HepG2 (cell line): ENCODE results near the gene TOX2. TPM values are rescaled to one million over a fixed set of nuclear protein-coding genes. Genes with fewer than 3 reads are reported as not detected.
A peak's percentile ranks its signal among the peaks of the same experiment; 100 is the strongest.

Experiments used
- ATAC-seq: fragments of 200-7000 bp; cut with Tn5 transposase; 3 replicates; pipeline ENCODE4 v1.9.1; 2020; ENCODE audit warnings: mild to moderate bottlenecking, moderate library complexity
- BruUV-seq: library from RNA; stranded (reverse); fragments of 400-500 nt; replicated peaks from 2 replicates; lab custom pipeline; 2021; lab: Mats Ljungman, UMichigan
- CTCF ChIA-PET: fragments of 300-600 bp; formaldehyde crosslinking; extraction: SDS; loops from one replicate; lab custom pipeline; 2021; ENCODE audit warnings: low total read pairs, inconsistent platforms, low intra/inter-chr PET ratio; lab: Yijun Ruan, JAX
- POLR2A ChIA-PET: fragments of 350-600 bp; sonication (Branson Sonifier 250); formaldehyde crosslinking; loops from one replicate; lab custom pipeline; 2020; ENCODE audit warnings: antibody characterized with exemption, inconsistent platforms; lab: Yijun Ruan, JAX
- DNase-seq: peaks from one replicate; pipeline ENCODE4 v3.0.0-alpha.2; 2015; ENCODE audit warnings: low spot score
- FAIRE-seq: peaks from 3 replicates; lab custom pipeline; 2011; peaks lifted over from hg19 to GRCh38; lab: Jason Lieb, UNC
- H2AFZ ChIP-seq: one replicate; pipeline ENCODE4 v1.6.1; 2011; ENCODE audit warnings: low read length, inconsistent platforms
- H3K27ac ChIP-seq: fragments of 300-600 bp; 3 replicates; pipeline ENCODE4 v1.8.0; 2011; ENCODE audit warnings: mixed run types, mild to moderate bottlenecking, mixed read lengths, low read length, inconsistent platforms; ENCODE audit not compliant: insufficient read depth; ENCODE audit errors: extremely low read length
- H3K27me3 ChIP-seq, 2 experiments: fragments of 200-600 bp in 1 of 2; 2 replicates in 1 of 2; 3 replicates in 1 of 2; pipeline versions ENCODE4 v1.6.0 to v1.8.0; 2011; ENCODE audit warnings: low read length in 2 of 2, mild to moderate bottlenecking in 2 of 2, moderate library complexity in 2 of 2, inconsistent platforms in 1 of 2; ENCODE audit not compliant: insufficient read depth in 2 of 2, control insufficient read depth in 1 of 2
- H3K36me3 ChIP-seq, 2 experiments: fragments of 200-600 bp in 1 of 2; replicated peaks in 1 of 2; 2 replicates in 1 of 2; 3 replicates in 1 of 2; pipeline versions ENCODE4 v1.5.1 to v1.8.0; 2011; ENCODE audit warnings: low read length in 2 of 2, inconsistent platforms in 1 of 2; ENCODE audit not compliant: insufficient read depth in 2 of 2, control insufficient read depth in 1 of 2
- H3K4me1 ChIP-seq: 2 replicates; pipeline ENCODE4 v1.5.1; 2012; ENCODE audit warnings: low read length, inconsistent platforms; ENCODE audit not compliant: insufficient read depth
- H3K4me2 ChIP-seq: 2 replicates; pipeline ENCODE4 v1.6.0; 2011; ENCODE audit warnings: low read depth, low read length, inconsistent platforms
- H3K4me3 ChIP-seq, 3 experiments: fragments of 200-600 bp in 1 of 3; sonication (generic), shearing (Covaris generic) in 1 of 3; replicated peaks in 1 of 3; 2 replicates each; pipeline ENCODE4 v1.5.1; 2011 to 2016; ENCODE audit warnings: low read length in 3 of 3, inconsistent platforms in 2 of 3, low read depth in 2 of 3, mild to moderate bottlenecking in 2 of 3, control low read depth in 1 of 3, mixed read lengths in 1 of 3; ENCODE audit not compliant: insufficient read depth in 1 of 3
- H3K79me2 ChIP-seq: one replicate; pipeline ENCODE4 v1.6.1; 2011; ENCODE audit warnings: low read length, inconsistent platforms; ENCODE audit not compliant: insufficient read depth
- H3K9ac ChIP-seq: 2 replicates; pipeline ENCODE4 v1.6.0; 2011; ENCODE audit warnings: mild to moderate bottlenecking, low read depth, low read length, inconsistent platforms; ENCODE audit not compliant: insufficient read depth
- H3K9me3 ChIP-seq: 2 replicates; pipeline ENCODE4 v1.5.1; 2012; ENCODE audit warnings: mild to moderate bottlenecking, low read length
- H4K20me1 ChIP-seq: 2 replicates; pipeline ENCODE4 v1.6.0; 2011; ENCODE audit warnings: inconsistent platforms, mild to moderate bottlenecking, low read length, moderate library complexity; ENCODE audit not compliant: insufficient read depth
- NRL ChIP-seq: sonication (generic); formaldehyde crosslinking; IDR thresholded peaks from 2 replicates; pipeline ENCODE4 v1.5.0; 2020; ENCODE audit warnings: missing genetic modification reagents, mild to moderate bottlenecking, moderate library complexity, borderline replicate concordance
- SRY ChIP-seq: sonication (generic); formaldehyde crosslinking; IDR thresholded peaks from 2 replicates; pipeline ENCODE4 v1.8.0; 2022; ENCODE audit warnings: mild to moderate bottlenecking, missing genetic modification reagents
- THAP11 ChIP-seq: IDR thresholded peaks from 2 replicates; pipeline ENCODE4 v1.6.1; 2016; ENCODE audit warnings: missing biosample characterization, missing genetic modification reagents
- ZBTB21 ChIP-seq: sonication (generic); formaldehyde crosslinking; IDR thresholded peaks from 2 replicates; pipeline ENCODE4 v1.4.0; 2020; ENCODE audit warnings: missing genetic modification reagents
- ZNF143 ChIP-seq: sonication (generic); formaldehyde crosslinking; IDR thresholded peaks from 2 replicates; pipeline ENCODE4 v1.4.0; 2020; ENCODE audit warnings: missing genetic modification reagents
- WGBS: methylation state at CpG from one replicate; pipeline ENCODE4 v1.1.6; 2017; ENCODE audit warnings: low lambda C conversion rate; 5-methylcytosine and 5-hydroxymethylcytosine counted together
- in situ Hi-C: cut with HindIII; loops from 2 replicates; pipeline ENCODE4 v1.10.0; 2017; ENCODE audit warnings: low pct_unique_long_range_greater_than_20kb; ENCODE audit not compliant: extremely low pct_ligation_motif_present
- intact Hi-C: fragments of 100-400 bp; cut with micrococcal nuclease; formaldehyde crosslinking; loops from one replicate; pipeline ENCODE4 v1.10.0; 2022; ENCODE audit not compliant: unreplicated experiment
- polyA plus RNA-seq, 8 experiments: library from polyadenylated mRNA; depleted of rRNA in 3 of 8; stranded (reverse) in 7 of 8; unstranded in 1 of 8; fragments of >200 nt; fragmentation: Illumina TruSeq in 4 of 8; extraction: Trizol in 4 of 8; gene quantifications; 2 replicates each; pipeline versions ENCODE4 v1.2.1 to v1.2.3, GENCODE V29; 2011 to 2016; ENCODE audit warnings: low read depth in 4 of 8, missing spikeins in 1 of 8, mixed read lengths in 1 of 8; ENCODE audit not compliant: insufficient read depth in 1 of 8
- total RNA-seq, 5 experiments: library from RNA; depleted of rRNA; stranded (reverse); fragments of >200 nt; fragmentation: Illumina TruSeq; extraction: Trizol; gene quantifications; 2 replicates each; pipeline ENCODE4 v1.2.3, GENCODE V29; 2016; ENCODE audit warnings: low read depth in 1 of 5
- TF ChIP-seq, protein P1 (sequence below): sonication (generic); formaldehyde crosslinking; IDR thresholded peaks from 2 replicates; pipeline ENCODE4 v1.4.0; 2020; ENCODE audit warnings: mild to moderate bottlenecking, missing genetic modification reagents
- TF ChIP-seq, protein P2 (sequence below), 2 experiments: sonication (generic) in 1 of 2; formaldehyde crosslinking in 1 of 2; IDR thresholded peaks; 2 replicates each; pipeline versions ENCODE4 v1.5.1 to v1.6.1; 2011 to 2020; ENCODE audit warnings: borderline replicate concordance in 1 of 2, low read depth in 1 of 2, low read length in 1 of 2, mild to moderate bottlenecking in 1 of 2, missing genetic modification reagents in 1 of 2, moderate library complexity in 1 of 2

The TOX2 gene
- total and polyA plus RNA-seq, 2 of the 13 experiments (the other 11 are each of a cell fraction or from before 2014, with no cell fraction given), result not detected

DNA sequence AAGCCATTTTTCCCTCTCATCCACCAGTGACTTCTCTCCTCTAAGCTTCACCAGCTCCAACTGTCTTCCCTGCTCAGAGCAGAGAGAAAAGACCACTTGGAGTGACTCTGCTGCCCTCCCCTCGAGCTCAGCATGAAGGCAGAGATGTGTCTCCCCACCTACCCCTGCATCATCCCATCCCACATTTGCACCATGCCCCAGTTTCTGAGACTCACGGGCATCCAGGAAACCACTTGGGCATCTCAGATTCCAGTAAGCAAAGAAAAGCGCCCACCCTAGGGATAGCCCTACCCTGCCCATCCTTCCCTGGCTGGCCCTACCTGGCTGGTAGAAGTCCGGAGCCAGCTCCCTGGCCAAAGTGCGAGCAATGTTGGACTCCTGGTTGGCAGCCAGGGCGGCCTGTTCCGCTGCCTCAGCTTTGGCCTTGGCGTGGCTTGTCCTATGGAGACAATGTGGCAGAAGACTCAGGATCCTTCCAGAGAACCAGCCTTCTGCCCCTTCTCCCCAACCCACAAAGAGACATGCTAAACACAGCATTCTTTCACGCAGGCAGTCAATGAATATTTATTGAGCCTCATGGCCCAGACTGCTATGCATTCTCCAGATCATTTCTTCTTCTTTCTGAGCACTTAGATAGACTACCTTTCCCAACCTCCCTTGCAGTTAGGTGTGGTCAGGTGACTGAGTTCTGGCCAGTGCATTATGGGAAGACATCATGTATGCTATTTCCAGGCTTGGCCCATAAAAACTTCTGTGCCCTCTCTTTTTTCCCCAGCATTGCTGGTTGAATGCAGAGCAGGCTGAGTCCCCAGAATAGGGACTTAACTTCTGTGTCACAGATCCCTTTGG, 203.8 kb downstream of the TOX2 start:
- intact Hi-C loops, result no loop called here
- WGBS, result 24% methylated on average over 9 of the region's 9 CpGs
- TF ChIP-seq THAP11 (CRISPR knock-in tag) (peak; percentile 91), NRL (CRISPR knock-in tag) (0 out of 2 replicates have a peak, but pooled peaks have one; percentile 30), ZNF143 (CRISPR knock-in tag) (peak; percentile 85), SRY (CRISPR knock-in tag) (0 out of 2 replicates have a peak, but pooled peaks have one; percentile 22), ZBTB21 (CRISPR knock-in tag) (no peak)
- TF ChIP-seq, protein P1, sequence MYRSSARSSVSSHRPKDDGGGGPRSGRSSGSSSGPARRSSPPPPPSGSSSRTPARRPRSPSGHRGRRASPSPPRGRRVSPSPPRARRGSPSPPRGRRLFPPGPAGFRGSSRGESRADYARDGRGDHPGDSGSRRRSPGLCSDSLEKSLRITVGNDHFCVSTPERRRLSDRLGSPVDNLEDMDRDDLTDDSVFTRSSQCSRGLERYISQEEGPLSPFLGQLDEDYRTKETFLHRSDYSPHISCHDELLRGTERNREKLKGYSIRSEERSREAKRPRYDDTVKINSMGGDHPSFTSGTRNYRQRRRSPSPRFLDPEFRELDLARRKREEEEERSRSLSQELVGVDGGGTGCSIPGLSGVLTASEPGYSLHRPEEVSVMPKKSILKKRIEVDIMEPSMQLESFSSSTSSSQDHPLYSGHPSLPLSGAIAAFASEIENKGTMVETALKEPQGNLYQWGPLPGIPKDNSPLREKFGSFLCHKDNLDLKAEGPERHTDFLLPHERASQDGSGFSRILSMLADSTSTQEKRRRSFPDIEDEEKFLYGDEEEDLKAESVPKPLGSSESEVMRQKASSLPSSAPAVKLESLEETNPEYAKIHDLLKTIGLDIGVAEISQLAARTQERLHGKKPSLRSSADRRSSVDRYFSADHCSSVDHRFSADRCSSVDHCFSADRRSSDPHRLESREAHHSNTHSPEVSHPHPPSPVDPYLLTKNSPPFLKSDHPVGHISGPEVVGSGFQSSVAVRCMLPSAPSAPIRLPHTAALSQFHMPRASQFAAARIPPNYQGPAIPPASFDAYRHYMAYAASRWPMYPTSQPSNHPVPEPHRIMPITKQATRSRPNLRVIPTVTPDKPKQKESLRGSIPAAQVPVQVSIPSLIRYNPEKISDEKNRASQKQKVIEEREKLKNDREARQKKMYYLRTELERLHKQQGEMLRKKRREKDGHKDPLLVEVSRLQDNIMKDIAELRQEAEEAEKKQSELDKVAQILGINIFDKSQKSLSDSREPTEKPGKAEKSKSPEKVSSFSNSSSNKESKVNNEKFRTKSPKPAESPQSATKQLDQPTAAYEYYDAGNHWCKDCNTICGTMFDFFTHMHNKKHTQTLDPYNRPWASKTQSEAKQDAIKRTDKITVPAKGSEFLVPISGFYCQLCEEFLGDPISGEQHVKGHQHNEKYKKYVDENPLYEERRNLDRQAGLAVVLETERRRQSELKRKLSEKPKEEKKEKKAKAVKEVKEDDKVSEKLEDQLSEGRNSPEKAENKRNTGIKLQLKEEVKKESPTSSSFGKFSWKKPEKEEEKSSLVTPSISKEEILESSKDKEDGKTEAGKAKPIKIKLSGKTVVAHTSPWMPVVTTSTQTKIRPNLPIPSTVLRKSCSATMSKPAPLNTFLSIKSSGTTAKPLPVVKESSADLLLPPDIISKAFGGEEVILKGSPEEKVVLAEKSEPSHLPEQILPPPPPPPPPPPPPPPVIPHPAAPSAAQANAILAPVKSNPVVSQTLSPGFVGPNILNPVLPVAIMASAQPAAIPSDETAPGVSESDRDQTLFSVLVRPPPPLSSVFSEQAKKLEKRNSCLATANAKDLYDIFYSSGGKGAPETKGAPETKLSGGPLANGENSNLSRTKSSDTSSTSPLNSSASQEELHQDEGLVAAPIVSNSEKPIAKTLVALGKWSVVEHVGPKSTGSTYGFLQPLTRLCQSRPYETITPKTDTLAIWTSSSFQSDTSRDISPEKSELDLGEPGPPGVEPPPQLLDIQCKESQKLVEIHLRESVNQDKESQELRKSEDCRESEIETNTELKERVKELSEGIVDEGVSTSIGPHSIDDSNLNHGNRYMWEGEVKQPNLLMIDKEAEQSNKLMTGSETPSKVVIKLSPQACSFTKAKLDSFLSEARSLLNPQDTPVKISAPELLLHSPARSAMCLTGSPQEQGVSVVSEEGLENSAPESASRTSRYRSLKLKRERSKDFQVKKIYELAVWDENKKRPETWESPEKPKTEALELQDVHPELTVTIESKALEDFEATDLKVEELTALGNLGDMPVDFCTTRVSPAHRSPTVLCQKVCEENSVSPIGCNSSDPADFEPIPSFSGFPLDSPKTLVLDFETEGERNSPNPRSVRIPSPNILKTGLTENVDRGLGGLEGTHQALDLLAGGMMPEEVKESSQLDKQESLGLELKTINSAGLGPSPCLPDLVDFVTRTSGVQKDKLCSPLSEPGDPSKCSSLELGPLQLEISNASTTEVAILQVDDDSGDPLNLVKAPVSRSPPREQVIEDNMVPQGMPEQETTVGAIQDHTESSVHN (CRISPR knock-in tag), result no peak
- TF ChIP-seq, protein P2, sequence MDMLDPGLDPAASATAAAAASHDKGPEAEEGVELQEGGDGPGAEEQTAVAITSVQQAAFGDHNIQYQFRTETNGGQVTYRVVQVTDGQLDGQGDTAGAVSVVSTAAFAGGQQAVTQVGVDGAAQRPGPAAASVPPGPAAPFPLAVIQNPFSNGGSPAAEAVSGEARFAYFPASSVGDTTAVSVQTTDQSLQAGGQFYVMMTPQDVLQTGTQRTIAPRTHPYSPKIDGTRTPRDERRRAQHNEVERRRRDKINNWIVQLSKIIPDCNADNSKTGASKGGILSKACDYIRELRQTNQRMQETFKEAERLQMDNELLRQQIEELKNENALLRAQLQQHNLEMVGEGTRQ (IDR thresholded peaks at IDR 0.05; ENCODE audit: low read depth, low read length), result no peak; the same call in 1 of the 2 replicates
- TF ChIP-seq, protein P2 (CRISPR knock-in tag; IDR thresholded peaks at IDR 0.05; ENCODE audit: borderline replicate concordance), result peak; percentile 60; the same call in 1 of the 2 replicates

More for the DNA sequence above, 203.8 kb downstream of the TOX2 start:
- H2AFZ ChIP-seq, result no peak overlapping the region
- no peaks in the 10 kb centered on the region for H3K79me2 ChIP-seq
- DNase-seq (no peak), FAIRE-seq (no peak), ATAC-seq (no peak)
- CTCF ChIA-PET, result interaction anchor here (4.0 kb wide), 1 partner anchor 71 kb away, joined by 110 read pairs; no protein-coding TSS in a partner anchor
- H3K27me3 ChIP-seq, result peaks cover 8 to 53% of the 10 kb centered on the region in 2 experiments
- no peak overlapping the region for H3K4me3 ChIP-seq
- H3K36me3 ChIP-seq, result no peaks in the 10 kb centered on the region
- no peak overlapping the region for H3K4me2 ChIP-seq
- no peak overlapping the region for H3K27ac ChIP-seq
- no peaks in the 10 kb centered on the region for H4K20me1 ChIP-seq
- POLR2A ChIA-PET, result no interaction called here
- H3K9ac ChIP-seq, result no peak overlapping the region
- in situ Hi-C loops, result loop anchor here (5.0 to 10.0 kb wide), 2 partner anchors 69 to 356 kb away; partner anchors contain the start of genes JPH2 and TTPAL
- H3K9me3 ChIP-seq, result no peaks in the 10 kb centered on the region
- peaks cover 15% of the 10 kb centered on the region for H3K4me1 ChIP-seq
- BruUV-seq, result no TSS peak
